Measurements from ENCODE around the gene SUN1.
A peak's percentile ranks its signal among the peaks of the same experiment; 100 is the strongest.
"Not testable (repeated sequence)": the region's sequence is repeated elsewhere in the genome, so short reads cannot be mapped to it uniquely, and the experiment has no call there.

The SUN1 gene

GRCh38 chr7:803796-804195 is 28.5 kb upstream of the SUN1 start:
- not testable (repeated sequence) for DNase-seq (ENCODE audit: low read depth in 2 of 3, low spot score in 2 of 3)

DNA sequence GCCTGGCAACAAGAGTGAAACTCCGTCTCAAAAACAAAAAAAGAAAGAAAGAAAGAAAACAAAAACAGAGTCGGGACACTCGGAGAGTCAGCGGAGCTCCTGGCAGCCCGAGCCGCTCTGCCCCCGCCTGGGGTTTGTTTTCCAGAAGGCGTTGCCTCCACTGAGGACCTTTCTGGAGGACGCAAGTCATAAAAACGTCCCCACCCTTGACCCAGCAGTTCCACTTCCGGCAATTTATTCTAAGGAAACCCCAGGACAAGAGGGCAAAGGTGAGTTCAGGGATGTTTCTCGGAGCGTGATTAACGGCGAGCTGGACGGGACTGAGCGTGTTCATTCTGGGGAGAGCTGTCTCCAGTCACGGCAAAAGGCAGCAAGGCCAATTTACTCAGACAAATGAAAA is 27.0 kb upstream of the SUN1 start:
- no peak for DNase-seq (ENCODE audit: low read depth in 2 of 3, low spot score in 2 of 3)

DNA sequence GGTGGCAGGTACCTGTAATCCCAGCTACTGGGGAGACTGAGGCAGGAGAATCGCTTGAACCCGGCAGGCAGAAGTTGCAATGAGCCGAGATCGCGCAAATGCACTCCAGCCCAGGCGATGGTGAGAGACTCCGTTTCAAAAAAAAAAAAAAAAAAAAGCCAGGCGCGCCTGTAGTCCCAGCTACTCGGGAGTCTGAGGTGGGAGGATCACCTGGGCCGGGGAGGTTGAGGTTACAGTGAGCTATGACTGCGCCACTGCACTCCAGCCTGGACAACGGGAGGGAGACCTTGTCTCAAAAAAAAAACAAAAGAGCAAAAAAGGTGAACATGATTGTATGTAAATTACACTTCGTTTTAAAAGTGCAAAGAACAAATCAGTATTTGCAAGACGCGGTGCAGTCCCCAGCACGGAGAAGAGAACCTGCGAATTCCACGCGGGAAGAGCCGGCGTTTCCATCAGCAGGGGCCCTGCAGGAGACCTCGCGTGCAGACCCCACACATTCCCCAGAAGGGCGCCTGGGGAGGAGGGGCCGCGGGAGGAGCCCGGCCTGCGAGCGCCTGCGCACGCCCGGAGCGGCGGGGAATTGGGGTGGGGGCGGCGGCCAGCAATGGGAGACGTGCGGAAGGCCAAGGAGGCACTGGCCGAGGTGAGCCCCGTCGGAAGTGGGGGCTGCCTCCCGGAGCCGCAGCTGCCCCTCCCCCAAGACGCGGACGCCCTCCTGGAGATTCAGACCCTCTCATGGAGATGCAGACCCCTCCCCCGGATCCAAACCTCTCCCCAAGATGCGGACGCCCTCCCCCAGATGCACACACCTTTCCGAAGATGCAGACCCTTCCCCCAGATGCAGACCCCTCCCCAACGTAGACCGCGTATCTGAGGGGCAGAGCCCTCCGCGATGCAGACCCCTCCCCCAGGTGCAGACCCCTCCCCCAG is 16.7 kb upstream of the SUN1 start:
- no peak for DNase-seq (ENCODE audit: low read depth in 2 of 3, low spot score in 2 of 3)

- peak; percentile 71 to 95 (median 93) for DNase-seq (ENCODE audit: low read depth in 2 of 3, low spot score in 2 of 3)
Measured at GRCh38 chr7:816300-816750, 16.0 kb upstream of the SUN1 start.

GRCh38 chr7:816751-817671 is 15.3 kb upstream of the SUN1 start:
- DNase-seq (ENCODE audit: low read depth in 2 of 3, low spot score in 2 of 3): peak in 2 of 3 experiments; percentile 16 to 20

- no peak for DNase-seq (ENCODE audit: low read depth in 2 of 3, low spot score in 2 of 3)
Measured at GRCh38 chr7:818031-818699, 14.1 kb upstream of the SUN1 start.

DNA sequence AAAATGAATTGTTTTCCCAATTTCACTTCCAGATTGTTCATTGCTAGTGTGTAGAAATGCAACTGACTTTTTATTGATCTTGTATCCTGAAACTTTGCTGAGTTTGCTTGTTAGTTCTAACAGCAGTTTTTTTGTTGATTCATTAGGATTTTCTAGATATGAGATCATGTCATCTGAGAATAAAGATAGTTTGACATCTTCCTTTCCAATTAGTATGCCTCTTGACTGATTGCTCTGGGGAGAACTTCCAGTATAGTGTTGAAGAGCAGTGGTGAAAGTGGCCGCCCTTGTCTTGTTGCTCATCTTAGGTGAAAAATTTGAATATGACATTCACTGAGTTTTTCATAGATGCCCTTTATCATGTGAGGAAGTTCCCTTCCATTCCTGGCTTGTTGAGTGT is 11.9 kb upstream of the SUN1 start:
- DNase-seq (ENCODE audit: low read depth in 2 of 3, low spot score in 2 of 3): no peak

GRCh38 chr7:821688-822087 is 10.6 kb upstream of the SUN1 start:
- DNase-seq (ENCODE audit: low read depth in 2 of 3, low spot score in 2 of 3): no peak

- DNase-seq (ENCODE audit: low read depth in 2 of 3, low spot score in 2 of 3): no peak
Measured at GRCh38 chr7:822692-823276, 9.5 kb upstream of the SUN1 start.

DNA sequence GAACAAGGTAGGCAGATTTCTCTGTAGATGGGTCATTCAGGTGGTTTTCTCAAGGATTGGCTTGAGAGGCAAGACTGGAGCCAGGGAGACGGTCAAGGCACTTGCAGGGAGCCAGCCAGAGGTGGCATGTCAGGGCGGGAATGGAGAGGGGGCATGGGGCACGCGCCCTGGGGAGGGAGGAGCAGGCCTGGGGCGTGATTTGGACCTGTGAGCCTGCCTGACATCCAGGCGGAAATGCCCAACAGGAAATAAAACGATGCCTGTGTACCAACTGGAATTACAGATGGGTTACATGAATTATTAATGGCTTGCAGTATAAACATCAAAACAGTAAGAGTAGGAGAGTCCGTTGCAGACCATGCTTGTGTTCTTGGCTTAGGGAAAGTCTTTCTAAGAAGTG is 8.6 kb upstream of the SUN1 start:
- DNase-seq (ENCODE audit: low read depth in 2 of 3, low spot score in 2 of 3): no peak

DNA sequence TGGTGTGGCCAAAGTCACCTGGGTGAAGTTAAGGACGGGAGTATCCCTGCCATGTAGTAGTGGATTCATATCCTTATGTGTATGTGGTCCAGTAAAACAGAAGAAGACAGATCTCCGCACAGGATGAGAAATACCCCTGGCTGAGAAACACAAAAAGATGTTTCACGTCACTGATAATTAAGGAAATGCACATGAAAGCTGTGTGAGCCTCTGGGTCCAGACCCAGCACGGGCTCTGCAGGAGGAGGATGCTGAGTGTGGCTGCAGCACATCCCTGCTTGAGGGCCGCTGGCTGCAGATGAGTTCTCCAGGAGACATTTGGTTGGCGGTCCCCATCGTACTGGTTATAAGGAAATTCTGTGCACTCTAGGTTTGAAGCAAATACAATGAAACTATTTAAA is 8.2 kb upstream of the SUN1 start:
- DNase-seq (ENCODE audit: low read depth in 2 of 3, low spot score in 2 of 3): no peak

GRCh38 chr7:824664-825063 is 7.6 kb upstream of the SUN1 start:
- DNase-seq (ENCODE audit: low read depth in 2 of 3, low spot score in 2 of 3): no peak

DNA sequence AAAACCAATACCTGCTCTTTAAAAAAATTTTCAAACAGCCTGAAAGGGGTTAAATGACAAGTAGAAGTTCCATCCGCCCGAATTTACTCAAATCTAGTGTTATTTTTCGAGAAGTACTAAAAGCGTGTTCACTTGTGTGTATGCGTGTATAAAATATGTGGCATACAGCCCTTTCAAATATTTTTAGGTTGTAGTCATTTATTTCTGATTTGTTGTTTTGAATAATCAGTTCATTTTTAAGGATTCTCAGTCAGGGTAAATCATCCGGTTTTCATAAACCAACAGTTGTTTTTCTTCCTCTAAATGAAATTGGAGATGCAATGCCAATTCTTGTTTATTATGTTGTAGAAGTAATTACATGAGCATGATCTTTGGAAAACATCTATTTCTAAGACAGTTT is 6.9 kb upstream of the SUN1 start:
- DNase-seq (ENCODE audit: low read depth in 2 of 3, low spot score in 2 of 3): no peak

- DNase-seq (ENCODE audit: low read depth in 2 of 3, low spot score in 2 of 3): no peak
Measured at GRCh38 chr7:826230-826917, 5.9 kb upstream of the SUN1 start.

- DNase-seq (ENCODE audit: low read depth in 2 of 3, low spot score in 2 of 3): no peak
Measured at GRCh38 chr7:828793-829561, 3.3 kb upstream of the SUN1 start.

- no peak for DNase-seq (ENCODE audit: low read depth in 2 of 3, low spot score in 2 of 3)
Measured at GRCh38 chr7:830069-830468, 2.2 kb upstream of the SUN1 start.

- no peak for DNase-seq (ENCODE audit: low read depth in 2 of 3, low spot score in 2 of 3)
Measured at GRCh38 chr7:831596-832166, 595 bp upstream of the SUN1 start.

DNA sequence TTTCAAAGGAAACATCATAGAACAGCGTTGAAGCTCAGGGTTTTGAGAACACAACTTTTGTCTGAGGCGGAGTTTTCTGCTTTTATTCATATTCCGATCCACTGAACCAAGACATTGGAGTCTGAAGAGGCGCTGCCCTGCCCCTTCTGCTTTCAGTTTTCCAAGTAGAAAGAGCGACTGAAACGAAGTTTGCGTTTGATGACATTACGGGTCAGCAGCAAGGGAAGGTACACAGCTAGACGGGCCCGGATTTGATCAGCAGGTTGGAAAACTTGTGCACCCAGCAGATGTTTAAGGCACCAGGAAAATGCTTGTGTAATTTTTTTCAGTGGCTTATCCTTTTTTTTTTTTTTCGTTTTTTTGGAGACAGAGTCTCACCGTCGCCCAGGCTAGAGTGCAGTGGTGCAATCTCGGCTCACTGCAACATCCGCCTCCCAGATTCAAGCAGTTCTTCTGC is 720 bp downstream of the SUN1 start:
- DNase-seq (ENCODE audit: low read depth in 2 of 3, low spot score in 2 of 3): no peak

DNA sequence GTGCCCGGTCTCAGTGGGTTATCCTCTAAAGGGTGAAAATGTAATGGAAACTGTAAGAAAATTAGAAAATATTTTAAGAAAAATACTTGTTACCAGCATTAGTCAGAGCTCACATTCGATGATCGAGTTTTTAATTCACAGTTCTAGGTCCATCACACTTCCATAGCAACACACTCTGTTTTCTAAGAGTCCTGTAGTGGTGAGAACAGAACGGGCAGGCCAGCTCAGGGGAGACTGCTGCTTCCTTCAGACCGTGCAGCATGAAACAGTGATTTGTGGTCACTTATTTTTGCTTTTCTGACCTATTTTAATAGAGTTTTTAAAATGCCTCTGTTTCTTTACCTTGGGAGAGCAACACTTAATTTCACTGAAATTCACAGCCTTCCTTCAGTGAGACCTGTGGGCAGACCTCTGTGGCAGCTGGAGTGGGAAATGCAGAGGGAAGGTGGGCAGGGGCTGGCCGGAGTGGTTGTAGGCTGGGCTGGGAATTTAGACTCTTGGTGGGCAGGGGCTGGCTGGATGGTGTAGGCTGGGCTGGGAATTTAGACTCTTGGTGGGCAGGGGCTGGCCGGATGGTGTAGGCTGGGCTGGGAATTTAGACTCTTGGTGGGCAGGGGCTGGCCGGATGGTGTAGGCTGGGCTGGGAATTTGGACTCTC is 1.5 kb downstream of the SUN1 start:
- no peak for DNase-seq (ENCODE audit: low read depth in 2 of 3, low spot score in 2 of 3)

Measured in activated CD8-positive, alpha-beta memory T cell treated with anti-CD3 and anti-CD28 coated beads for 48 hours (primary cell).